ENCODE measurements around the gene KIAA1217. TPM values are rescaled to one million over a fixed set of nuclear protein-coding genes. Genes with fewer than 3 reads are reported as not detected.

The KIAA1217 gene
- total RNA-seq, 1 experiment from 2014 or later = 76.2 TPM

DNA sequence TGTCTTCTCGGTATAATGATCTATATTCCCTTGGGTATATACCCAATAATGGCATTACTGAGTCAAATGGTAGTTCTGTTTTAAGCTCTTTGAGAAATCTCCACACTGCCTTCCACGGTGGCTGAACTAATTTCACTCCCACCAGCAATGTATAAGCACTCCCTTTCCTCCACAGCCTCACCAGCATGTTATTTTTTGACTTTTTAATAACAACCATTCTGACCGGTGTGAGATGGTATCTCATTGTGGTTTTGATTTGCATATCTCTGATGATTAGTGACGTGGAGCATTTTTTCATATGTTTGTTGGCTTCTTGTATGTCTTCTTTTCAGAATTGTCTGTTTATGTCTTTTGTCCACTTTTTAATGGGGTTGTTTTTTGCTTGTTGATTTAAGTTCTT lies 33.6 kb downstream of the KIAA1217 start:
- CTCF ChIA-PET = no interaction called here
- intact Hi-C loops (cut with micrococcal nuclease; ENCODE audit: unreplicated experiment) = no loop called here
- no peaks in the 10 kb centered on the region for H3K27me3 ChIP-seq (replicated peaks; ENCODE audit: insufficient read depth, low read depth, low read length, poor library complexity)
- no peak overlapping the region for H3K4me3 ChIP-seq (ENCODE audit: low read depth, low read length, poor library complexity, severe bottlenecking)
- DNase-seq (ENCODE audit: low spot score) = no peak
- no peaks in the 10 kb centered on the region for H3K9me3 ChIP-seq (ENCODE audit: low read depth, low read length, poor library complexity, severe bottlenecking)
- POLR2A ChIA-PET (ENCODE audit: low non-redundant PET) = no interaction called here
- H3K27ac ChIP-seq (ENCODE audit: low read depth, low read length, poor library complexity, severe bottlenecking) = no peak overlapping the region
- TF ChIP-seq EZH2 (IDR thresholded peaks at IDR 0.05; ENCODE audit: borderline replicate concordance, low read depth, low read length, poor library complexity, severe bottlenecking) = no peak
- TF ChIP-seq, protein P1, sequence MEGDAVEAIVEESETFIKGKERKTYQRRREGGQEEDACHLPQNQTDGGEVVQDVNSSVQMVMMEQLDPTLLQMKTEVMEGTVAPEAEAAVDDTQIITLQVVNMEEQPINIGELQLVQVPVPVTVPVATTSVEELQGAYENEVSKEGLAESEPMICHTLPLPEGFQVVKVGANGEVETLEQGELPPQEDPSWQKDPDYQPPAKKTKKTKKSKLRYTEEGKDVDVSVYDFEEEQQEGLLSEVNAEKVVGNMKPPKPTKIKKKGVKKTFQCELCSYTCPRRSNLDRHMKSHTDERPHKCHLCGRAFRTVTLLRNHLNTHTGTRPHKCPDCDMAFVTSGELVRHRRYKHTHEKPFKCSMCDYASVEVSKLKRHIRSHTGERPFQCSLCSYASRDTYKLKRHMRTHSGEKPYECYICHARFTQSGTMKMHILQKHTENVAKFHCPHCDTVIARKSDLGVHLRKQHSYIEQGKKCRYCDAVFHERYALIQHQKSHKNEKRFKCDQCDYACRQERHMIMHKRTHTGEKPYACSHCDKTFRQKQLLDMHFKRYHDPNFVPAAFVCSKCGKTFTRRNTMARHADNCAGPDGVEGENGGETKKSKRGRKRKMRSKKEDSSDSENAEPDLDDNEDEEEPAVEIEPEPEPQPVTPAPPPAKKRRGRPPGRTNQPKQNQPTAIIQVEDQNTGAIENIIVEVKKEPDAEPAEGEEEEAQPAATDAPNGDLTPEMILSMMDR (conservative IDR thresholded peaks at IDR 0.05; ENCODE audit: low read depth, low read length) = no peak
- no peaks in the 10 kb centered on the region for H3K36me3 ChIP-seq (ENCODE audit: insufficient read depth, low read length, poor library complexity, severe bottlenecking)
- H3K4me1 ChIP-seq (ENCODE audit: insufficient read depth, low read length, poor library complexity, severe bottlenecking) = peaks cover 20% of the 10 kb centered on the region
- BruUV-seq (replicated peaks) = no TSS peak

DNA sequence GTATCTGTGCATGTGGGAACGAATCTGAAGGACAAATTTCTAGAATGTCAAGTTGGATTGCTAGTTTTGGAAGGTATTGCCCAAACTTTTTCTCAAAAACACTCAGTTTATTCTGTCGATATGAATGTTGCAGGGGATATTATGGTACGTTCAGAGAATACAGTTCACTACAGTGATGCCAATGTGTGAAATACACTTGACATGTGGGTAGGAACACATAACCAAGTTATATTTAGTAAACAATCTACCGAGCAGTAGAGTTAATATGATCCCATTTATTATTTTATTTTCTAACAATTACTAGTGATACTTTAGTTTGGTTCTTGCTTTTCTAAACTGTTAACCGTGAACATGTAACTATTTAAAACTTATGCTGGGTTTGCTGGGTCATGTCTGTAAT lies 37.4 kb downstream of the KIAA1217 start:
- no peaks in the 10 kb centered on the region for H3K9me3 ChIP-seq (ENCODE audit: low read depth, low read length, poor library complexity, severe bottlenecking)
- H3K4me3 ChIP-seq (ENCODE audit: low read depth, low read length, poor library complexity, severe bottlenecking) = no peak overlapping the region
- DNase-seq (ENCODE audit: low spot score) = no peak
- no peaks in the 10 kb centered on the region for H3K36me3 ChIP-seq (ENCODE audit: insufficient read depth, low read length, poor library complexity, severe bottlenecking)
- intact Hi-C loops (cut with micrococcal nuclease; ENCODE audit: unreplicated experiment) = no loop called here
- no peaks in the 10 kb centered on the region for H3K27me3 ChIP-seq (replicated peaks; ENCODE audit: insufficient read depth, low read depth, low read length, poor library complexity)
- TF ChIP-seq, protein P1 (conservative IDR thresholded peaks at IDR 0.05; ENCODE audit: low read depth, low read length) = no peak
- TF ChIP-seq EZH2 (IDR thresholded peaks at IDR 0.05; ENCODE audit: borderline replicate concordance, low read depth, low read length, poor library complexity, severe bottlenecking) = no peak
- CTCF ChIA-PET = no interaction called here
- peaks cover 9% of the 10 kb centered on the region for H3K4me1 ChIP-seq (ENCODE audit: insufficient read depth, low read length, poor library complexity, severe bottlenecking)
- H3K27ac ChIP-seq (ENCODE audit: low read depth, low read length, poor library complexity, severe bottlenecking) = no peak overlapping the region
- POLR2A ChIA-PET (ENCODE audit: low non-redundant PET) = no interaction called here
- no TSS peak for BruUV-seq (replicated peaks)

- H3K9me3 ChIP-seq (ENCODE audit: low read depth, low read length, poor library complexity, severe bottlenecking) = no peaks in the 10 kb centered on the region
- no peak overlapping the region for H3K27ac ChIP-seq (ENCODE audit: low read depth, low read length, poor library complexity, severe bottlenecking)
- BruUV-seq (replicated peaks) = no TSS peak
- H3K27me3 ChIP-seq (replicated peaks; ENCODE audit: insufficient read depth, low read depth, low read length, poor library complexity) = no peaks in the 10 kb centered on the region
- H3K4me3 ChIP-seq (ENCODE audit: low read depth, low read length, poor library complexity, severe bottlenecking) = no peak overlapping the region
- peaks cover 9% of the 10 kb centered on the region for H3K4me1 ChIP-seq (ENCODE audit: insufficient read depth, low read length, poor library complexity, severe bottlenecking)
- no peaks in the 10 kb centered on the region for H3K36me3 ChIP-seq (ENCODE audit: insufficient read depth, low read length, poor library complexity, severe bottlenecking)
- ChIA-PET CTCF (no interaction called here), POLR2A (ENCODE audit: low non-redundant PET) (no interaction called here)
- DNase-seq (ENCODE audit: low spot score) = no peak
- intact Hi-C loops (cut with micrococcal nuclease; ENCODE audit: unreplicated experiment) = no loop called here
- no peak for TF ChIP-seq EZH2 (IDR thresholded peaks at IDR 0.05; ENCODE audit: borderline replicate concordance, low read depth, low read length, poor library complexity, severe bottlenecking)
- TF ChIP-seq, protein P1 (conservative IDR thresholded peaks at IDR 0.05; ENCODE audit: low read depth, low read length) = no peak
Observed at GRCh38 chr10:24247841-24248240, 38.9 kb downstream of the KIAA1217 start.
